A673 (cell line): ENCODE results near the gene KLF11.

Experiments
- EZH2 ChIP-seq: fragments of 200-600 bp; sonication (generic); IDR thresholded peaks from 2 replicates; pipeline ENCODE4 v1.6.1; 2017; ENCODE audit warnings: borderline replicate concordance, low read depth, mild to moderate bottlenecking, mixed read lengths, antibody characterized with exemption, low read length; ENCODE audit not compliant: poor library complexity, severe bottlenecking
- TF ChIP-seq, protein P1 (sequence below): fragments of 300-800, 200-600 bp; sonication (generic); conservative IDR thresholded peaks from 2 replicates; pipeline ENCODE4 v1.5.1; 2017; ENCODE audit warnings: low read depth, mild to moderate bottlenecking, antibody characterized with exemption, low read length, moderate library complexity, mixed read lengths

DNA sequence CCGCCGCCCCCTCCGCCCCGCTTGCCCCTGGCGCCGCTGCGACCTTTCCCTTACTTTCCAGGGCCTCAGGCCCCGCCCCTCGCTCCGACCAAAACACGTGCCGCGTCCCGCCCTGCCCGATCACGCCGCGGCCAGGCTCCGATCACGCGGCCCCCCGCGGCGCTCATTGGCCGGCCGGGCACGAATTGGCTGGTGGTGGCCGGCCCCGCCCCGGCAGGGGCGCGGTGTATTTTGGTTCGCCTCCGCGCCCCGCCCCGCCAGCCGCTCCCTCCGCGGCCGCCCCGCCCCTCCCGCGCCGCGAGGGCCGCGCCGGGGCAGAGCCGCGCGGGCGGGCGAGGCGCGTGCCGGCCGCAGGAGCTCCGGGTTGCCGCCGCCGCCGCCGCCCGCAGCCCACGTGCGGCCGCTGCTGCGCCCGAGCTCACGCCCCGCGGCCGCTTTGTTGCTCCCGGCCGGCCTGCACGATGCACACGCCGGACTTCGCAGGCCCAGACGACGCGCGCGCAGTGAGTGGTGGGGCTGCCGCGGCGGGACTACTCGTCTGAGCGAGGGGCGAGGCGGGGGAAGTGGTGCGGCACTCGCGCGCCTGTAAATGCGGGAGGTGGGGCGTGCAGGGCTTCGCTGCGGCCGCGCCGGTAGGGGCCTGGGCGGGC is at the start of gene KLF11:
- TF ChIP-seq, protein P1, sequence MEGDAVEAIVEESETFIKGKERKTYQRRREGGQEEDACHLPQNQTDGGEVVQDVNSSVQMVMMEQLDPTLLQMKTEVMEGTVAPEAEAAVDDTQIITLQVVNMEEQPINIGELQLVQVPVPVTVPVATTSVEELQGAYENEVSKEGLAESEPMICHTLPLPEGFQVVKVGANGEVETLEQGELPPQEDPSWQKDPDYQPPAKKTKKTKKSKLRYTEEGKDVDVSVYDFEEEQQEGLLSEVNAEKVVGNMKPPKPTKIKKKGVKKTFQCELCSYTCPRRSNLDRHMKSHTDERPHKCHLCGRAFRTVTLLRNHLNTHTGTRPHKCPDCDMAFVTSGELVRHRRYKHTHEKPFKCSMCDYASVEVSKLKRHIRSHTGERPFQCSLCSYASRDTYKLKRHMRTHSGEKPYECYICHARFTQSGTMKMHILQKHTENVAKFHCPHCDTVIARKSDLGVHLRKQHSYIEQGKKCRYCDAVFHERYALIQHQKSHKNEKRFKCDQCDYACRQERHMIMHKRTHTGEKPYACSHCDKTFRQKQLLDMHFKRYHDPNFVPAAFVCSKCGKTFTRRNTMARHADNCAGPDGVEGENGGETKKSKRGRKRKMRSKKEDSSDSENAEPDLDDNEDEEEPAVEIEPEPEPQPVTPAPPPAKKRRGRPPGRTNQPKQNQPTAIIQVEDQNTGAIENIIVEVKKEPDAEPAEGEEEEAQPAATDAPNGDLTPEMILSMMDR, result no peak
- no peak for TF ChIP-seq EZH2
